ENCODE results near the gene SDHAF1.

DNA sequence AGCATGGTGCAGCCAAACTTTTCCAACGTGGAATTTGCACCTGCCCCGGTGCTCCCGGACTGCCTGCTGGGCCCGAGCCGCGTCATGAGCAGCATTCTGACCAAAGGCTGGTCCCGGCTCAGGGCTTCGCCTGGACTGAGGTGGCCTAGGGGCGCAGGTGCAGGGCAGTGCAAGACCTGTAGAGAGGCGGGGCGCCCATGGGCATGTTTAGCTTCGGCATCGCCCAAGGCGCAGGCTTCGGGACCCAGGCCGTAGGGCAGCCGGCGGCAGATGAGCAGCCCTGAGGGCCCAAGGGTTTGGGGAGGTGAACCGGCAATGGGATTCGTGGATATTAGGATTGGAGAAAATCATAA is 35.0 kb upstream of the SDHAF1 start:
- TF ChIP-seq, protein P1, sequence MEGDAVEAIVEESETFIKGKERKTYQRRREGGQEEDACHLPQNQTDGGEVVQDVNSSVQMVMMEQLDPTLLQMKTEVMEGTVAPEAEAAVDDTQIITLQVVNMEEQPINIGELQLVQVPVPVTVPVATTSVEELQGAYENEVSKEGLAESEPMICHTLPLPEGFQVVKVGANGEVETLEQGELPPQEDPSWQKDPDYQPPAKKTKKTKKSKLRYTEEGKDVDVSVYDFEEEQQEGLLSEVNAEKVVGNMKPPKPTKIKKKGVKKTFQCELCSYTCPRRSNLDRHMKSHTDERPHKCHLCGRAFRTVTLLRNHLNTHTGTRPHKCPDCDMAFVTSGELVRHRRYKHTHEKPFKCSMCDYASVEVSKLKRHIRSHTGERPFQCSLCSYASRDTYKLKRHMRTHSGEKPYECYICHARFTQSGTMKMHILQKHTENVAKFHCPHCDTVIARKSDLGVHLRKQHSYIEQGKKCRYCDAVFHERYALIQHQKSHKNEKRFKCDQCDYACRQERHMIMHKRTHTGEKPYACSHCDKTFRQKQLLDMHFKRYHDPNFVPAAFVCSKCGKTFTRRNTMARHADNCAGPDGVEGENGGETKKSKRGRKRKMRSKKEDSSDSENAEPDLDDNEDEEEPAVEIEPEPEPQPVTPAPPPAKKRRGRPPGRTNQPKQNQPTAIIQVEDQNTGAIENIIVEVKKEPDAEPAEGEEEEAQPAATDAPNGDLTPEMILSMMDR (IDR thresholded peaks at IDR 0.05) = no peak
- TF ChIP-seq EP300 (IDR thresholded peaks at IDR 0.05) = no peak

All from stomach (tissue), 4 donors.